DOHH2 (cell line): Measurements from ENCODE around the gene NOL3.

Experiments
- EZH2phosphoT487 ChIP-seq: fragments of 200-600 bp; sonication (generic); IDR thresholded peaks from 2 replicates; pipeline ENCODE4 v1.6.1; 2017; ENCODE audit warnings: borderline replicate concordance, mild to moderate bottlenecking, antibody characterized with exemption, low read length, moderate library complexity, mixed read lengths
- TF ChIP-seq, protein P1 (sequence below): fragments of 200-600 bp; sonication (generic); IDR thresholded peaks from one replicate; pipeline ENCODE4 v1.5.1; 2014; ENCODE audit warnings: antibody characterized with exemption, mild to moderate bottlenecking, low read depth, low read length; ENCODE audit not compliant: poor library complexity, severe bottlenecking

DNA sequence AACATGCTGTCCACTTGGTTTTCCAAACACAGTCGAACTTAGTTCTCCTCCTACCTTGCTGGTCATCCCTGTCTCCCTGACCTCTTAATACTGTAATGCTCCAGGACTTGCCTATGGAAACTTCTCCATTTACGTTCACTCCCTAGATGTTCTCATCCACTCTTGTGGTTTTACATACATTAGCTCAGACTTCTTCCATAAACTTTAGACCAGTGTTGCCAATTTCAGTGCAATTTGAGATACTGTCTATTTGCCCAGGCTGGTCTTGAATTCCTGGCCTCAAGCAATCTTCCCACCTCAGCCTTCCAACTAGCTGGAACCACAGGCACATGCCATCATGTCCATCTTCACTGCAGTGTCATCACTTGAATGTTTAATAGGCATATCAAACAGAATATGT is 11.9 kb downstream of the NOL3 start:
- TF ChIP-seq, protein P1, sequence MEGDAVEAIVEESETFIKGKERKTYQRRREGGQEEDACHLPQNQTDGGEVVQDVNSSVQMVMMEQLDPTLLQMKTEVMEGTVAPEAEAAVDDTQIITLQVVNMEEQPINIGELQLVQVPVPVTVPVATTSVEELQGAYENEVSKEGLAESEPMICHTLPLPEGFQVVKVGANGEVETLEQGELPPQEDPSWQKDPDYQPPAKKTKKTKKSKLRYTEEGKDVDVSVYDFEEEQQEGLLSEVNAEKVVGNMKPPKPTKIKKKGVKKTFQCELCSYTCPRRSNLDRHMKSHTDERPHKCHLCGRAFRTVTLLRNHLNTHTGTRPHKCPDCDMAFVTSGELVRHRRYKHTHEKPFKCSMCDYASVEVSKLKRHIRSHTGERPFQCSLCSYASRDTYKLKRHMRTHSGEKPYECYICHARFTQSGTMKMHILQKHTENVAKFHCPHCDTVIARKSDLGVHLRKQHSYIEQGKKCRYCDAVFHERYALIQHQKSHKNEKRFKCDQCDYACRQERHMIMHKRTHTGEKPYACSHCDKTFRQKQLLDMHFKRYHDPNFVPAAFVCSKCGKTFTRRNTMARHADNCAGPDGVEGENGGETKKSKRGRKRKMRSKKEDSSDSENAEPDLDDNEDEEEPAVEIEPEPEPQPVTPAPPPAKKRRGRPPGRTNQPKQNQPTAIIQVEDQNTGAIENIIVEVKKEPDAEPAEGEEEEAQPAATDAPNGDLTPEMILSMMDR: no peak
- TF ChIP-seq EZH2phosphoT487: no peak
